GM18873 (cell line): Measurements from ENCODE around the gene DUSP16.
"Not testable (repeated sequence)": the region's sequence is repeated elsewhere in the genome, so short reads cannot be mapped to it uniquely, and the experiment has no call there.

Source experiments
- ATAC-seq: cut with Tn5 transposase; IDR thresholded peaks from one replicate; pipeline ENCODE4 v1.9.1; 2021; ENCODE audit warnings: mild to moderate bottlenecking, moderate library complexity, moderate number of reproducible peaks; ENCODE audit not compliant: unreplicated experiment, low FRiP score

The DUSP16 gene, protein sequence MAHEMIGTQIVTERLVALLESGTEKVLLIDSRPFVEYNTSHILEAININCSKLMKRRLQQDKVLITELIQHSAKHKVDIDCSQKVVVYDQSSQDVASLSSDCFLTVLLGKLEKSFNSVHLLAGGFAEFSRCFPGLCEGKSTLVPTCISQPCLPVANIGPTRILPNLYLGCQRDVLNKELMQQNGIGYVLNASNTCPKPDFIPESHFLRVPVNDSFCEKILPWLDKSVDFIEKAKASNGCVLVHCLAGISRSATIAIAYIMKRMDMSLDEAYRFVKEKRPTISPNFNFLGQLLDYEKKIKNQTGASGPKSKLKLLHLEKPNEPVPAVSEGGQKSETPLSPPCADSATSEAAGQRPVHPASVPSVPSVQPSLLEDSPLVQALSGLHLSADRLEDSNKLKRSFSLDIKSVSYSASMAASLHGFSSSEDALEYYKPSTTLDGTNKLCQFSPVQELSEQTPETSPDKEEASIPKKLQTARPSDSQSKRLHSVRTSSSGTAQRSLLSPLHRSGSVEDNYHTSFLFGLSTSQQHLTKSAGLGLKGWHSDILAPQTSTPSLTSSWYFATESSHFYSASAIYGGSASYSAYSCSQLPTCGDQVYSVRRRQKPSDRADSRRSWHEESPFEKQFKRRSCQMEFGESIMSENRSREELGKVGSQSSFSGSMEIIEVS

DNA sequence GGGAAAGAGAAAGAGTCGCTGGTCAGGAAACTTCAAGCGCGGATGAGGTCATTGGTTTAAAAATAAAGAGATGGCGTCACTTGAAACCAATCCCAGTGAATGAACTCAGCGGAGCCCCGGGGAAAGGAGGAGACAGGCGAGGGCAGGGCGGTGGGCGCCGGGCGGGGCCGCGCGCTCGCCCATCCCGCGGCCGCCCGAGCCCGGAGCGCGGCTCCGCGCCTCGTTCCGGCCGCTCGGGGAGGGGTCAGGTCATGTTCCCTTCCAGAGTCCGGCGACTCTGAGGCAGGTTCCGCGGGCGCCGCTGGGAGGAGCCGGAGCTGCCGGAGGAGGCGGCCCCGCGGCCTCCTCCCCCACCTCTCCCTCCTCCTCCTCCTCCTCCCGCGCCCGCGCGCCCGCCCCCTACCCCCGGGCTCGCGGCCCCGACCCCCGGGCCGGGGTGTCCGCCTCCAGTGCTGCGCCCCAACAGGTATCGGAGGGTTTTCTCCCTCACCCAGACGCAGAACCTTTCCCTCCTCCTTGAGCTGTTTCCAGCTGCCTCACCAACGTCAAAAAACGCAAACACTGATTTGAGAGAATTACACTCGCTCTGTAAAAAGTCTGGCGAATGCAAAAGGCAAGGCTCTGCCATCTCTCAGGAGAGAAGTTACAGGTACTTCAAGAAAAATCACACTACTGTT, at the start of gene DUSP16:
TSS of gene DUSP16 (minus strand) at position 279 of the 677 bp plus-strand sequence. CDS start 41,765 bp downstream, outside the sequence.
- peak; percentile 68 for ATAC-seq

DNA sequence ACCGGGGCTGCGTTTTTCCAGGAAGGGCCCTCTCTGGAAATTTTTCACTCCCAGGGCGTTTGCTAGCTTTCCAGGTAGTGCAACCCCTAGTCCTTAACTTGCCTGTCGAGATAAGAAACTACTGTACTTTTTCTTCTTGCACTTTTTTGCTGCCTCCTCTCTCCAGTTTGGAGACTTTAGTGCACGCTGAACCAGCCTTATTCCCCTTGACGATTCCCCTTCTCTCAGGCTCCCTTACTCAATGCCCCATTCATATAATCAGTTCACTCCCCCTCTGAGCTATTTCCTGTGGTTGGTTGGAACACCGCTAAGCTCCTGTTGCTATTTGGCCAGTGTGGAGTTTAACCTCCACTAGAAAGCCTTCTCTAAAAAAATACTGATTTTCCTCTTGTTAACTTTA, 49.7 kb upstream of the DUSP16 start:
- no peak for ATAC-seq

DNA sequence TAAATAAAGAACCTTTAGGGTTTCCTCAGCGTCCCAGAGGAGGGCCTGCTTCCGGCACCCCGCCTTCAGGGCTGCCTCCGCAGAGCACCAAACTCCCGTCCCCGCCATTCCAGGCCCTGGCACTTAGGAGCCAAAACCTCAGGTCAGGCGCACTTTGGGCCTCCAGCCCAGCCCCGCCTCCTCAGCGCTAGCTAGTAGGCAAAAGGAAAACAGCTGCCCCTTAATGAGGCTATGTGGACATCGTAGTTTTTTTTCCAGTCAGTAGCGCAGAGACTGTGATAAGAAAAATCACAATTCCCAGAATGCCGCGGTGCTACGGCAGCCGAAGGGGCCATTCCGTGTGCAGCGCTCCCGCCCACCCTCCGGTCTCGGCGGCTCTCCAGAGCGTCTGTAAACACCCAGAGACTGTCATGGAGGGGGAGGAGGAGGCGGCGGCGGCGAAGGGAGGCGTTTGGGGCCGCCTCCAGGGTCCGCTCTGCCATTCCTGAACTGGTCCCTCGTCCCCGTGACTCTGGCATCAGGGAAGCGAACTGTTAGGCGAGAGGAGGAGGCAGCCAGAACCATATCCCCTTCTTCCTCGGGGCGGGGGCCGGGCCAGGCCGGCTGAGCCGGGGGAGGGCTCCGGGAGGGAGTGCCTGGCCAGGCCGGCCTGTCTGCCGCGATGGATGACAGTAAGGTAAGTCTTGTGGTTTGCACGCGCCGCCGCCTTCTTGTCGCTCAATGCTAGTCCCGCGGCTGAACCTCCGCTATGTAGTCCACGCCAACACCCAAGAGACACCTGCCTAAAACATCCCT, 49.0 kb upstream of the DUSP16 start, which contains the start of gene CREBL2:
TSS of gene CREBL2 (plus strand) at position 365 of the 795 bp plus-strand sequence. CDS start at position 662, 297 bp downstream.
- peak; percentile 76 for ATAC-seq

DNA sequence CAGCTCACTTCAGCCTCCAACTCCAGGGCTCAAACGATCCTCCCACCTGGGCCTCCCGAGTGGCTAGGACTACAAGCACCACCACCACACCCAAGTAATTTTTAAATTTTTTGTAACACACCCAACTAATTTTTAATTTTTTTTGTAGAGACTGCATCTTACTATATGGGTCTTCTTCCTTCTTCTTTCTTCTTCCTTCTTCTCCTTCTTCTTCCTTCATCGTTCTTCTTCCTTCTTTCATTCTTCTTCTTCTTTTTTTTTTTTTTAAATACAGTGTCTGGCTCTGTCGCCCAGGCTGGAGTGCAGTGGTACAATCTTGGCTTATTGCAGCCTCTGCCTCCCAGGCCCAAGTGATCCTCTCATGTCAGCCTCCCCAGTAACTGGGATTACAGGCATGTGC, 48.0 kb upstream of the DUSP16 start:
- ATAC-seq, result no peak

DNA sequence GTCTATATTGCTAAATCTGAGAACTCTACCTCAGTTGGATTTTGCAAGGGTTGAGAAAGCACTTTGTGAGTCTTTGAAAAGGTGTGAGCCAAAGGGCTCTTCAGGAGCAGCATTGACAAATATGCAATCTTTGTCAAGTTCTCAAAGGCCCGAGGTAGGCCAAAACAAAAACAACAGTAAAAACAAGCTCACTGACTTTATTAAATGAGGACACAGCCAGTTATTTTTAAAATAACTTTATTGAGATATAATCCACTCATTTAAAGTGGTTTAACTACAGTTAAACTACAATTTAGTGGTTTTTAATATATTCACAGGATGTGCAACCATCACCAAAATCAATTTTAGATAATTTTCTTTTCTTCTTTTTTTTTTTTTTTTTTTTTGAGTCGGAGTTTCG, 47.0 kb upstream of the DUSP16 start:
- ATAC-seq, result no peak

DNA sequence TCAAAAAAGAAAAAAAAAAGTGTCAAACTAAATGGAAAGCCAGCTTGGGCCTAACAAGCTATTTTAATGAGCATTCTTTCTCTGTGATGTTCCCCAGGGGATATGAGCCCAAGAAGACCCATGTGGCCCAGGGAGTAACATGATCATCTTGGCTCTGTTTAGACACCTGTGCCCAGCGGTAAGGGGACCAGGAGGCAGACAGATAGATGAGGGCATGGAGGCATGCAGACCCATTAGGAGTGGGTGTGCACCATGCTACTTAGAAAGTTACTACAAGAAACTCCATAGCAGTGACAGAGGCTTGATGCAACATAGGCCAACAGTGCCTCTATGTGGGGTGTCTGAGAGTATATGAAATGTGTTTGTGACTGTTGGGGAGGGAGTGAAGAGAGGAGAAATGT, 45.9 kb upstream of the DUSP16 start:
- no peak for ATAC-seq

DNA sequence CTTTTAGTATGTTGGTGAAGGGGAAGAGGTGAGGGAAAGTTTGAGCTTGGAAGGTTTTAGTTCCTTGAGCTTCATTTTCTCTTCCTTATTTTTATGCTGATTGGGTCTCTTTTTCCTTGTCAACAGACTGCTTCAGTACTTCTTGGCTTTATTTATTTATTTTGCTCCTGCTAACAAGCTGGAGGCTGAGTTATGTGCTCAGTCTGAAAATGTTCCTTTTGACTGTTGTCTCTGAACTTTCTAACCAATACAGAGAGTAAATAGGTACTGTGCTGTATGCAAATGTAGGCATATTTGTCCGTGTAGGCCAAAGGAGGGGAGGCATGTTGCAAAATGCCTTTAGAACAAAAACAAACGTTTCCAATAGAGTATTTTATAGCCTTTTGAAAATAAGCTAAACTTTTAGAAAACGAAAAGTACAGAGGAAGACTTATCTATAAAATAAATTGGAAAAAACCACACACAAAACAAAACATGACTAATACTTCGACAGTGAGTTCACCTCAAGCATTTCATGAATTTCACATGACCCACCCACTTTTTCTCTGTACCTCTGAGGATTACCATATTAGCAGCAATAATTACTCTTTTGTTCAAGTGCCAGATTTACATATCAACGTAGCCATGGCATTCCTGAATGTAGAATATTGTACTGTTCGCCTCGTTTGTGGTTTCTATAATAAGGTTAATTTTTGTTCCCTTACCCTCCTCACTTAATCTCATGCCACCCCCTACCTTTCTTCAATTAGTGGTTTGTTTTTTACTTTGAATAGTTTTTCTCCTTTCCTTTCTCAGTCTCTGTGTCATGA, 44.3 kb upstream of the DUSP16 start:
- ATAC-seq, result peak; percentile 33

DNA sequence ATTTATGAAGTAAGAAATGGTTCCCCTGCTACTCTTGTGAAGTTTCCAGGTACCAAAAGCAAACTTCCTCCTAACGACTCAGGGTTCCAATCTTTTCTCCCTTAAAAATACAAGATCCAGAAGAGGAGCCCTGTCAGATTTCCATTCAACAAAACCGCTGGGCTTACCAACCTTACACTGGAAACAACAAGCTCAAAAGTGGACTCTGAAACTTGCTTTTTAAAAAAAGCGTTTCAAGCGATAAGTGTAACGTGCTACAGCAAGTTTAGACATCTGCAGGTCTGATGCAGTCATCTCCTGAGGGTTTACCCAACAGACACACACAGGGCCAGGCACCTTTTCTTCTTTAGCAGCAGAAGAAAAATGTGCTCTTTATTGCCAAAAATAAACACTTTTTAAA, 42.1 kb upstream of the DUSP16 start:
- ATAC-seq, result no peak

DNA sequence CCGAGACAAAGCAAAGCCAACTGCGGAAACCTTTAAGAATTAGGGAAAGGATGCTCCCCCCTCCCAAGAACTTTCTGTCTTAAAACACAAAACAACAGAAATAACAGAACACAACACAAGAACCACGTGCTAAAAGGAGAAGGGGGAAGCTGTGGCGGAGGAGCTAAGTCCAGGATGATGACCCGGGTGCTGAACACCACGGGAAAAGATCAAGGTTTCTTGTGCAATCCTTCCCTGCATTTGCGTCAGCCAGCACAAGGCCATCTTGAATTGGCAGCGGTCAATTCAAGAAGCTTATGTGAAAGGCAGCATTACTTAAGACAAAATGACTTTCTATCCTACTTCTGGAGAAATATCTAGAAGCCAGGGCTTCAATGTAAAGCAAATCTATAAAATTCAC, 38.0 kb upstream of the DUSP16 start:
- ATAC-seq, result no peak

DNA sequence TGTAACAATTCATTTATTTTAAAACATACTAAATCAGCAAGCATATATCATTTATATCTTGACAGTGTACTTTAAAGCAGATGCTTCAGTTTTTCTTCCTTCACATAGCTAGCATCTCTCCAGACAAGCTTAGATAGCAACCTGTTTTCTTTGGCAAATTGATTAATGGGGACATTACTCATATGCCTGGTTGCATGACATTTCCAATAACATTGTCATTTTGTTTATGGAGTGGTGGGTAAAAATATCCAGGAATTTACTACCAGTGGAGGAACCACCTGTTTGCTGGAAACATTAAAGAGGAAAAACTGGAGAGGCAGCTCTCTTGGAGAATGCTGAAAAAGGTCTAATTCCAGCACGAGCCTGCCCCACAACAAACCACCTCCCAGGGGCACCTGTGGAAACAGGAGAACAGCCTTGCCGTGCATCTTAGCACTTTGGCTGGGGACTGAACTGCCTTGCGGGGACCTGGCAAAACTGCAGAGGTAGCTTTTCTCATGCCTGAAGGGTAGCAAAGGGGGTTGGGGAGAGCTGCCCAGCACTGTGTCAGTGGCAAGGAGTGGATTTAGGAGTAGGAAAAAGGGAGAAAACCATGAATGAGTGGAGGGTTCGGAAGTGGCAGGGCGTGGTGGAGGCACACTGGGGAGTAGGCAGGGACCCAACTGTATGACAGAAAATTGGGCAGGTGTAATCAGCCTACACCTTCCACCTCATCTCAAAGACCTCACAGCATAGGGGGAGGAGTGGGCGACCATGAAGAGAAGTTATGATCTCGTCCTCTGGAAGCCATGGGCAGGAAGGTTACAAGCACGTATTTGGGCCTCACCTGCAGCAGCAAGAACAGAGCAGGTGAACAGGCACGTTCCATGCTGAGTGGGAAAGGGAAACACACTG, 37.3 kb upstream of the DUSP16 start:
- no peak for ATAC-seq

DNA sequence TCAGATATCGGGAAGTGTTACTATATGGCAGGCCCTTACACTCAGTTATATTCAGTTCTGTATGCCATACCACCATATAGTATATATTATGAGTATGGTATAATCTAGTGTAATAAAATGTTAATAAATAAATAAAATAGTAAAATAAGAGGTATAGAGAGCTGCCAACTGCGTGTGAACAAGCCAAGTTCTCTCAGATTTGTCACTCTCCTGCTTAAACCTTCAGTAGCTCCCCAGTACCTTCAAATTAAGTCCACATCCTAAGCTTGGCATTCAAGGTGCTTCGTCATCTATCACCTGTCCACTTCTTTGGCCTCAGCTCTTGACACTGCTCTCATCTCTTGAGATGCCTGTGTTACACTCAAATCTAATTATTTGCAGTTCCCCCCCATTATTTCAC, 36.2 kb upstream of the DUSP16 start:
- ATAC-seq, result no peak

DNA sequence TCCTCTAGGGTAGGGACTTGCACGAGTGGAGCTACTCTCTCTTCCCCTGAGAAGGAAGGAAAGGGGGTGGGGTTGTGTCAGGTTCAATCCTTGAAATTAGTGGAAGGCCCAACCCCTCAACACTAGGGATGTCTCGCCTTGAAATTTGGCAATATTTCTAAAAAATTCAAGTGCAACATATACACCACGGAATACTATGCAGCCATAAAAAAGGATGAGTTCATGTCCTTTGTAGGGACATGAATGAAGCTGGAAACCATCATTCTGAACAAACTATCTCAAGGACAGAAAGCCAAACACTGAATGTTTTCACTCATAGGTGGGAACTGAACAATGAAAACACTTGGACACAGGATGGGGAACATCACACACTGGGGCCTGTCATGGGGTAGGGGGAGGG, 33.9 kb upstream of the DUSP16 start:
- ATAC-seq, result not testable (repeated sequence)

DNA sequence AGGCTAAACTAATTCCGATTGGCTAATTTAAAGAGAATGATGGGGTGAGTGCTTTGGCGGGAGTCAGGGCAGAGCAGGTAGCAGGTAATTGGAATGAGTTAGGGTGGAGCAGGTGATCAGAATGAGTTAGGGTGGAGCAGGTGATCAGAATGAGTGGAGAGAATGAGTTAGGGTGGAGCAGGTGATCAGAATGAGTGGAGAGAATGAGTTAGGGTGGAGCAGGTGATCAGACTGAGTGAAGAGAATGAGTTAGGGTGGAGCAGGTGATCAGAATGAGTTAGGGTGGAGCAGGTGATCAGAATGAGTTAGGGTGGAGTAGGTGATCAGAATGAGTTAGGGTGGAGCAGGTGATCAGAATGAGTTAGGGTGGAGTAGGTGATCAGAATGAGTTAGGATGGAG, 33.3 kb upstream of the DUSP16 start:
- not testable (repeated sequence) for ATAC-seq

DNA sequence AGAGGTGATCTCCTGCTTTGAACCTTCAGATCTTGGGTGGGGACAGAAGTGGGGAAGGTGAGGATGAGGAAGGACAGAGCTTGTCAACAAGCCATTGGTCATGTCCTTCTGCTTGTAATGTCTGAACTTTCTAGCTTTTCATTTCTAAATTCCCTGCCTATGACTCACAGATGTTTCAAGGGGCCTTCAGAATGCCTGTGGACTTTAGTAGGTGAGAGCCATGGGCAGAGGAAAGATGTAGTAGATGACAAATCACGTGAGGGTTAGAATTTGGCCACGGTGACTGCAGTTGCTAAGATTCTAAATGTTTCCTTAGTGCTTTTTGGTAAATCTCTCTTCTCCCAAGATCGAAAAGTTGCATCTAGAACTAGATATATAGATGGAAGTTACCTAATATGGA, 30.3 kb upstream of the DUSP16 start:
- no peak for ATAC-seq

DNA sequence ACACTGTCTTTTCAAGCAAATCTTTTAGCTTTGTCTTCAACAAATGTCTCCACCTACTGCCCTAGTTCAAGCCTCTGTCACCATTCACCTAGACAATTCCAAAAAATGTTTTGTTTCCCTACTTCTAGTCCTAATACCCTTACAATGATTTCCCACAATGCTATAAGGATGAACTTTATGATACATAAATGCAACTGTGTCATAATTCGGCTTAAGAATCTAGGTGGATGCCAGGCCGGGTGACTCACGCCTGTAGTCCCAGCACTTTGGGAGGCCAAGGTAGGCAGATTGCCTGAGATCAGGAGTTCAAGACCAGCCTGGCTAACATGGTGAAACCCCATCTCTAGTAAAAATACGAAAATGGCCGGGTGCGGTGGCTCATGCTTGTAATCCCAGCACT, 28.3 kb upstream of the DUSP16 start:
- ATAC-seq, result no peak

DNA sequence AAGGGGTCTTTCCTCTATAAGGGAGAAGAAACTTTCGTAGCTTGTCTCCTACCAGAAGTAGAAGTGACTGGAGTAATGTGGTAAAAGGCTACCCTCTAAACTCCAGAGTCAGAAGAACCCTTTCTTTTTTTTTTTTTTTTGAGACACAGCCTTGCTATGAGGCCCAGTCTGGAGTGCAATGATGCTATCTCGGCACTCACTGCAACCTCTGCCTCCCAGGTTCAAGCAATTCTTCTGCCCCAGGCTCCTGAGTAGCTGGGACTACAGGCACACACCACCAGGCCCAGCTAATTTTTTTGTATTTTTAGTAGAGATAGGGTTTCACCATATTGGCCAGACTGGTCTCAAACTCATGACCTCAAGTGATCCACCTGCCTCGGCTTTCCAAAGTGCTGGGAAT, 25.8 kb upstream of the DUSP16 start:
- ATAC-seq, result not testable (repeated sequence)

DNA sequence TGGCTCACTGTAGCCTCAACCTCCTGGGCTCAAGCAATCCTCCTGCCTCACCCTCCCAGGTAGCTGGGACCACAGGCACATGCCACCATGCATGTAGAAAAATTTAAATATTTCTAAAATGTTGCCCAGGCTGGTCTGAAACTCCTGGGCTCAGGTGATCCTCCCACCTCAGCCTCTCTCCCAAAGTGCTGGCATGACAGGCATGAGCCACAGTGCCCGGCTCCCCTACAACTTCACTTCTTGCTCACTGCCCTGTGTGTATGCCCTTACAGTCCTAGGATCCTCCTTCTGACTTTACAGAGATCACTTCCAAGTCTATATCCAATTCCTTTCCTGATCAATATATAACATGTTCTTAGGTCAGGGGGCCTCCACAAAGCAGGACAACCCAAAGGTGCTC, 25.2 kb upstream of the DUSP16 start:
- ATAC-seq, result no peak

DNA sequence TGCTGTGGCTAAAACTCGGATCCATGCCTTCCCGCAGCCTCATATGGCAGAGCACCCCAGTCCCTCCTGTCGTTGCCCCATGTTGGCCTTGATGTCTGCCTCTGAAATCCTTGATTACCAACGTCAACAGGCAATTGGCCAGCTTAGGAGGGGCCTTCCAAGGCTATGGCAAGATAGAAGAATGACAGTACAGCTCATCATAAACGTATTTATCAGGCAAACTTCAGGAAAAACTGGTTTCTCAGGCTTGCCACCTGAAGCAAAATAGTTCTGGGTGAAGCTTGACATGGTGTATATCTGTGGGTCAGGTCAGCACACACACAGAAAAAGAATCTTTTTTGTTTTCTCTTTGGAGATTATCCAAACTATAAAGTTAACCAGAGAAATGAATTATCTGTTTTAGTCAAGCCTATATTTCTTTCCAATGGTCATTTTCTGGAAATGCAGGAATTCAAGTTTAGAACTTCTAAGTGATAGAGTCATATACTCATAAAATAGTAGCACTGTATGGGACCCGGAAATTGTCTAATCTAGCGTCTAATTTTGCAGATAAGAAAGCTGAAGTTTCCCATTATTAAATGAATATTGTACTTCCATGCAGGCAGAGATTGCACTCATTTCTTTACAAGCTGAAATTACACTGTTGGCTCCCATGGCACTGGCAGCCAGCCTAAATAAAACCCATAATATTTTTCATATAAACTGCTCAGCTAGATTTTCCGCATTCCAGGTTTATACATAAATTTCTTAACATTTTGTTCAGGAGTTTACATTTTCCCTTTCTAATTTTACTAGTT, 24.4 kb upstream of the DUSP16 start:
- no peak for ATAC-seq
